DND-41 (cell line): ENCODE measurements around the gene SCARF1.

Source experiments
- CTCF ChIP-seq: IDR thresholded peaks from 2 replicates; pipeline ENCODE4 v1.5.1; 2012; ENCODE audit warnings: borderline replicate concordance, low read length, moderate library complexity, mild to moderate bottlenecking; ENCODE audit not compliant: poor library complexity, severe bottlenecking; ENCODE audit errors: extremely low read depth
- EZH2 ChIP-seq: IDR thresholded peaks from 3 replicates; pipeline ENCODE4 v1.6.1; 2012; ENCODE audit warnings: borderline replicate concordance, low read depth, mild to moderate bottlenecking, moderate library complexity, low read length, inconsistent platforms; ENCODE audit not compliant: severe bottlenecking

GRCh38 chr17:1605681-1606351, 39.7 kb downstream of the SCARF1 start:
- TF ChIP-seq CTCF (no peak), EZH2 (no peak)
